Heart right ventricle (tissue), 16 donors: Measurements from ENCODE around the gene GGTA1. TPM values are rescaled to one million over a fixed set of nuclear protein-coding genes. Genes with fewer than 3 reads are reported as not detected.

Experiments used
- ATAC-seq, 8 donors: fragments of 200-7000 bp; cut with Tn5 transposase; one replicate each; pipeline ENCODE4 v1.9.1; 2020; ENCODE audit warnings: mild to moderate bottlenecking in 8 of 8, moderate library complexity in 8 of 8, moderate number of reproducible peaks in 1 of 8
- DNase-seq, 2 donors: peaks; one replicate each; pipeline ENCODE4 v3.0.0-alpha.2; 2020
- H3K27ac ChIP-seq, 10 donors: fragments of 200-600 bp; sonication (generic) in 2 of 10; one replicate each; pipeline versions ENCODE4 v1.5.0 to v1.8.0; 2020 to 2022; ENCODE audit warnings: mild to moderate bottlenecking in 3 of 10
- H3K27me3 ChIP-seq, 7 donors: fragments of 200-600 bp; one replicate each; pipeline ENCODE4 v1.8.0; 2021 to 2022; ENCODE audit warnings: mild to moderate bottlenecking in 2 of 7
- H3K36me3 ChIP-seq, 9 donors: fragments of 200-600 bp; sonication (generic) in 1 of 9; one replicate each; pipeline versions ENCODE4 v1.5.0 to v1.8.0; 2020 to 2022; ENCODE audit warnings: mild to moderate bottlenecking in 2 of 9
- H3K4me1 ChIP-seq, 9 donors: fragments of 200-600 bp; sonication (generic) in 1 of 9; one replicate each; pipeline versions ENCODE4 v1.5.0 to v1.8.0; 2020 to 2022; ENCODE audit warnings: mild to moderate bottlenecking in 4 of 9
- H3K4me3 ChIP-seq, 10 donors: fragments of 200-600 bp; sonication (generic) in 2 of 10; one replicate each; pipeline versions ENCODE4 v1.5.0 to v1.8.0; 2020 to 2022; ENCODE audit warnings: mild to moderate bottlenecking in 7 of 10, moderate library complexity in 2 of 10
- H3K9me3 ChIP-seq, 11 donors: fragments of 200-600 bp in 10 of 11; sonication (generic) in 2 of 11; one replicate each; pipeline versions ENCODE4 v1.5.0 to v1.8.0; 2013 to 2022; ENCODE audit warnings: mild to moderate bottlenecking in 2 of 11, control low read depth in 1 of 11, moderate library complexity in 1 of 11
- WGBS, 2 donors: extraction: QIAGEN DNeasy Blood & Tissue Kit; methylation state at CpG; one replicate each; pipeline ENCODE4 v1.1.7; 2013; ENCODE audit warnings: inconsistent platforms in 1 of 2; 5-methylcytosine and 5-hydroxymethylcytosine counted together
- intact Hi-C, 10 donors: fragments of 100-400 bp; cut with DNase I; formaldehyde crosslinking; loops; one replicate each; pipeline versions ENCODE4 v1.11.1 to v1.14.2; 2022
- polyA plus RNA-seq, 2 donors: library from polyadenylated mRNA; stranded (reverse); fragments of 200-250 nt; gene quantifications; one replicate each; pipeline ENCODE4 v1.2.3, GENCODE V29; 2013
- total RNA-seq, 10 donors: library from RNA; stranded (reverse); fragmentation: NEBNext Ultra II Directional in 3 of 10; extraction: Animal tissue kit (Norgen Biotek cat#: 25700) in 3 of 10; gene quantifications; one replicate each; pipeline versions ENCODE4 v1.2.1 to v1.2.4, GENCODE V29; 2021 to 2023
- TF ChIP-seq, protein P1 (sequence below), 9 donors: fragments of 200-600 bp; sonication (generic) in 2 of 9; IDR thresholded peaks; one replicate each; pipeline versions ENCODE4 v1.5.0 to v1.8.0; 2021 to 2022; ENCODE audit warnings: antibody characterized with exemption in 9 of 9, mild to moderate bottlenecking in 5 of 9, moderate library complexity in 1 of 9
- donor health status: Arrhythmogenic right ventricular cardiomyopathy.
- donor health status: ischemic (EF 13 %, LVEDD 7.1; RV severe dilation, severe dysfunction).
- donor health status: healthy with polysubstance abuse.
- donor health status: DM: no; HTN: yes; CAD: no.
- donor health status: DM: no; HTN: no; CAD: no.
- donor health status: ischemic (EF 25% LVEDD 6.9; RV normal size, moderate dysfunction).
- donor health status: ischemic (EF 25% LVEDD 5.7; RV mildly dilated, moderate dysfunction).
- donor health status: healthy.
- donor health status: DM: yes; HTN: yes; CAD: no.
- donor health status: Ischemic cardiomyopathy.
- donor health status: ischemic (EF 35%, LVEDD 5.7; RV mildly dilated, moderate dysfunction).
- donor health status: nonischemic (EF 11% LVEDD 7.7; RV severe dilation, severe dysfunction).
- donor health status: DM: yes; HTN: yes; CAD: no.
- donor health status: PGD.
- donor health status: ischemic (EF 29% LVEDD 5.4; RV normal size, mild dysfunction).
- donor health status: nonischemic (EF 23%, LVEDD 6.1; RV moderate dilation, normal function).

The GGTA1 gene
- total and polyA plus RNA-seq, 12 donors = 3.0 to 42.1 (median 13.9) TPM

DNA sequence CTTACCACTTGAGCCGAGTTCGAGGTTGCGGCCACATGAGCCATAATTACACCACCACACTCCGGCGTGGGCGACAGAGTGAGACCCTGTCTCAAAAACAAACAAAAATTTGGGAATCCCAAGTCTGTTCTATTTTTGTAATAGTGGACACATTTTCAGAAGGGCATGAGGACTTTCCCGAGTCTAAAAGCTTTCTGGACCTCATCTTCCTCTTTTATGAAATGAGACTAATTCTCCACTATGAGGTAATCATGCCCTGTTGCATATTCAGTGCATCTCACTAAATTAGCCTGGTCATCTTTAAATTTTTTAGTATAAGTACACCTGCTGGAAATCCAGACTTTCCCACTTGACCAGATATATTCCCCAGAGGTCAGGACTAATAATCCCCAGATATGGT lies 55.7 kb downstream of the GGTA1 start:
- 94 to 98% methylated on average over 7 of the region's 7 CpGs for WGBS, 2 donors
- ATAC-seq (no peak), DNase-seq (no peak)
- Histone ChIP-seq H3K4me1 (peaks cover 2 to 43% (median 17%) of the 10 kb centered on the region in 9 donors), H3K27me3 (no peaks in the 10 kb centered on the region), H3K9me3 (no peaks in the 10 kb centered on the region), H3K27ac (no peak overlapping the region), H3K36me3 (no peaks in the 10 kb centered on the region), H3K4me3 (no peak overlapping the region)
- TF ChIP-seq, protein P1, sequence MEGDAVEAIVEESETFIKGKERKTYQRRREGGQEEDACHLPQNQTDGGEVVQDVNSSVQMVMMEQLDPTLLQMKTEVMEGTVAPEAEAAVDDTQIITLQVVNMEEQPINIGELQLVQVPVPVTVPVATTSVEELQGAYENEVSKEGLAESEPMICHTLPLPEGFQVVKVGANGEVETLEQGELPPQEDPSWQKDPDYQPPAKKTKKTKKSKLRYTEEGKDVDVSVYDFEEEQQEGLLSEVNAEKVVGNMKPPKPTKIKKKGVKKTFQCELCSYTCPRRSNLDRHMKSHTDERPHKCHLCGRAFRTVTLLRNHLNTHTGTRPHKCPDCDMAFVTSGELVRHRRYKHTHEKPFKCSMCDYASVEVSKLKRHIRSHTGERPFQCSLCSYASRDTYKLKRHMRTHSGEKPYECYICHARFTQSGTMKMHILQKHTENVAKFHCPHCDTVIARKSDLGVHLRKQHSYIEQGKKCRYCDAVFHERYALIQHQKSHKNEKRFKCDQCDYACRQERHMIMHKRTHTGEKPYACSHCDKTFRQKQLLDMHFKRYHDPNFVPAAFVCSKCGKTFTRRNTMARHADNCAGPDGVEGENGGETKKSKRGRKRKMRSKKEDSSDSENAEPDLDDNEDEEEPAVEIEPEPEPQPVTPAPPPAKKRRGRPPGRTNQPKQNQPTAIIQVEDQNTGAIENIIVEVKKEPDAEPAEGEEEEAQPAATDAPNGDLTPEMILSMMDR (IDR thresholded peaks at IDR 0.05) = no peak
- intact Hi-C loops = no loop called here

GRCh38 chr9:121441165-121441564 lies 58.5 kb downstream of the GGTA1 start:
- Histone ChIP-seq H3K36me3 (no peaks in the 10 kb centered on the region), H3K27me3 (no peaks in the 10 kb centered on the region), H3K4me3 (no peak overlapping the region), H3K27ac (no peak overlapping the region), H3K4me1 (peaks cover 0 to 26% (median 8%) of the 10 kb centered on the region in 9 donors), H3K9me3 (no peaks in the 10 kb centered on the region)
- 46 to 48% methylated on average over 1 of the region's 1 CpG for WGBS, 2 donors
- DNase-seq = no peak
- ATAC-seq = peak in 3 of 8 donors; percentile 4 to 30 (median 25)
- intact Hi-C loops = no loop called here
- TF ChIP-seq, protein P1 (IDR thresholded peaks at IDR 0.05) = no peak

- H3K27ac ChIP-seq = no peak overlapping the region
- TF ChIP-seq, protein P1 (IDR thresholded peaks at IDR 0.05) = peak in 8 of 9 donors; percentile 7 to 64 (median 38)
Observed at GRCh38 chr9:121439711-121440664, 59.7 kb downstream of the GGTA1 start.

DNA sequence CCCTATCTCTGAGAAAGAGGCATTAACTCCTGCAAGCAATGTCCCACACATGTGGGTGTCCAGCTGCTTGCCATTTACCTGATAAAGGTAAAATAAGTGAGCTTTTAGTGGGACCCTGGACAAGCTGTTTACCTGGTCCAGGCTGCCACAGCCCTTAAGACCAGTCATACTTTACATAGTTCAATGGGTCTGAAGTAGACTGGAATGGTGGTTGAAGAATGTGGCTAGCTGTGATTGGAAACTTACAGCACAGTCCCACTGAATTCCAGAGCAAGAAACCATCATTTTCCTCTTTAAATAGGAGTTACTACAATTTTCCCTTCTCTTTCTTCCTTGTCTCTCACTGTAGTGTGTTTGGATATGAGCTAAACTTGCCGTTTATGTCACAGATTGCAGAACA lies 60.6 kb downstream of the GGTA1 start:
- WGBS, 2 donors = 43 to 63% methylated on average over 1 of the region's 1 CpG
- Histone ChIP-seq H3K4me3 (no peak overlapping the region), H3K27me3 (no peaks in the 10 kb centered on the region), H3K9me3 (no peaks in the 10 kb centered on the region), H3K27ac (no peak overlapping the region), H3K36me3 (no peaks in the 10 kb centered on the region), H3K4me1 (peaks cover 0 to 22% (median 8%) of the 10 kb centered on the region in 9 donors)
- TF ChIP-seq, protein P1 (IDR thresholded peaks at IDR 0.05) = no peak
- intact Hi-C loops = no loop called here
- DNase-seq = no peak
- no peak for ATAC-seq

More at GRCh38 chr9:121439711-121440664, 59.7 kb downstream of the GGTA1 start:
- intact Hi-C loops = no loop called here
- Histone ChIP-seq H3K27me3 (no peaks in the 10 kb centered on the region), H3K4me1 (peaks cover 0 to 22% (median 8%) of the 10 kb centered on the region in 9 donors), H3K36me3 (no peaks in the 10 kb centered on the region), H3K9me3 (no peaks in the 10 kb centered on the region), H3K4me3 (no peak overlapping the region)
- ATAC-seq (peak; percentile 51 to 85 (median 82)), DNase-seq (no peak)
- 25 to 42% methylated on average over 8 of the region's 8 CpGs for WGBS, 2 donors
